Gastrocnemius medialis (tissue), 4 donors: ENCODE data around the gene CYP2F1.

Experiments
- POLR2A ChIP-seq, 2 donors: fragments of 450-650 bp; IDR thresholded peaks; one replicate each; pipeline ENCODE4 v1.6.1; 2017; ENCODE audit warnings: antibody characterized with exemption in 2 of 2, mild to moderate bottlenecking in 2 of 2, moderate library complexity in 2 of 2
- TF ChIP-seq, protein P1 (sequence below), 5 experiments: fragments of 450-650 bp in 3 of 5; fragments of 200-600 bp in 2 of 5; sonication (generic) in 2 of 5; IDR thresholded peaks in 4 of 5; conservative IDR thresholded peaks in 1 of 5; 1 replicate in 4 of 5; 2 replicates in 1 of 5; pipeline ENCODE4 v1.5.1; 2016 to 2019; ENCODE audit warnings: antibody characterized with exemption in 5 of 5, mild to moderate bottlenecking in 3 of 5, moderate library complexity in 3 of 5

DNA sequence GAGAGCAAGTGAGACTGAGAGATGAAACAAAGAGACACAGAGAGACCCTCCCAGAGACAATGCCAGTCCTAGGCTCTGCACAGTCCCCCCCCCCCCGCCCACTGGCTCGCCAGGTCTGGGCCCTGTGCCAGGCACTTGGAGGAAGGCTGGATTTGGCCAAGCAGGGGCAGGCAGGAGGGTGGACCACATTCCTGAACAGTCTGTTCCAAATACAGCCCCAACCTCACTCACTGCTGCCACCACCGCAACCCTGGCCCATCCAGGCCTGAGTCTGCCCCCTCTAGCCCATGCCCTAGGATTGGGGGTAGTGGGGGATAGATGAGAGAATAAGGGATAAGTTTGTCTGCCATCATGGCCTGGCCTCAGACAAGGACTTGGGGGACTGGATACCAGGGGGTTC, 19.0 kb downstream of the CYP2F1 start:
- TF ChIP-seq POLR2A (IDR thresholded peaks at IDR 0.05) = no peak
- TF ChIP-seq, protein P1, sequence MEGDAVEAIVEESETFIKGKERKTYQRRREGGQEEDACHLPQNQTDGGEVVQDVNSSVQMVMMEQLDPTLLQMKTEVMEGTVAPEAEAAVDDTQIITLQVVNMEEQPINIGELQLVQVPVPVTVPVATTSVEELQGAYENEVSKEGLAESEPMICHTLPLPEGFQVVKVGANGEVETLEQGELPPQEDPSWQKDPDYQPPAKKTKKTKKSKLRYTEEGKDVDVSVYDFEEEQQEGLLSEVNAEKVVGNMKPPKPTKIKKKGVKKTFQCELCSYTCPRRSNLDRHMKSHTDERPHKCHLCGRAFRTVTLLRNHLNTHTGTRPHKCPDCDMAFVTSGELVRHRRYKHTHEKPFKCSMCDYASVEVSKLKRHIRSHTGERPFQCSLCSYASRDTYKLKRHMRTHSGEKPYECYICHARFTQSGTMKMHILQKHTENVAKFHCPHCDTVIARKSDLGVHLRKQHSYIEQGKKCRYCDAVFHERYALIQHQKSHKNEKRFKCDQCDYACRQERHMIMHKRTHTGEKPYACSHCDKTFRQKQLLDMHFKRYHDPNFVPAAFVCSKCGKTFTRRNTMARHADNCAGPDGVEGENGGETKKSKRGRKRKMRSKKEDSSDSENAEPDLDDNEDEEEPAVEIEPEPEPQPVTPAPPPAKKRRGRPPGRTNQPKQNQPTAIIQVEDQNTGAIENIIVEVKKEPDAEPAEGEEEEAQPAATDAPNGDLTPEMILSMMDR (IDR thresholded peaks at IDR 0.05 in 4 of 5, conservative IDR thresholded peaks at IDR 0.05 in 1 of 5) = no peak
